ENCODE data around the gene NEB. TPM values are rescaled to one million over a fixed set of nuclear protein-coding genes. Genes with fewer than 3 reads are reported as not detected.

The NEB gene
- total RNA-seq, 4 donors from 2014 or later: 1.6 to 16.4 (median 4.4) TPM

DNA sequence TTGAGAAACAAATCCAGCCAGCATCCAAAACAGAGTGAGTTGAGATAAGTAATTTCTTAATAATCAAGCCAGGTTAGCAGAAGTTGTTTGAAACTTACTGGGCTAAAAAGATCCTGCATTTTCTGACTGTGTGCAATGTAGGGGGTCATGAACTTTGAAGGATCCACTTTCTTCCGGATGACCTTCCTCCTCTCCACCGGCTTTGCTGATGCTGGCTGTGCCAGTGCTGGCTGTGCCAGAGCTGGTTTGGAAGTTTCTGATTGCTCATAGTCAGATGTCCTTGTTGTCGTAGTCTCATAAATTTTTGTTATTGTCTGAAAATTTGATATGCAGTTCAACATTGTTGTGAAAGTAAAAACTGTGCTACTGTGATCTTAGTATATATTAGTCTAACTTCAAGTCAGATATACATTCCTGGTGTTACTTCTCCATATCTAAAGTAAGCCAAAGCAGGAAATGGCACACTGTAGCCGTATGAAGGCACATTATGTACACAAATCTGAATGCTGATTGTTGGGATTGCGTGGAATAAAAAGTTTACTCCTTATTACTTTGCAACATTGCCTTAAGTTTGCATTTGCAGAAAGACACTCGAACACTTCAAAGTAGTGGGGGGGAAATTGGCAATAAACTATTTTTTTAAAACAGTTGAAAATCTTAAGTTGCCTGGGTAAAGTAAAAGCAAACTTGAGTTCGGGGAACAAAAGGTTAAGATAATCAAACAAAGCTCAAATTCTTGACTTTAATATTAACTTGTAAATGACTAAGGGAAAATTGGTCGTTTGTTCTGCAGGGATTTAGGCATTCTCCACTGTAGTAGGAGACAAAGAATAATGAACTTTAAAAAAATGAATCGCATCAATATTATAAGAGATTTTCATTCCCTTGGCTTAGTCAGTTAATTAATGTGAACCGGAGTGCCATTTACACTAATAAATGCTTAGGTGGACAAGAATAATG lies 6.4 kb downstream of the NEB start:
- no peak overlapping the region for H3K27ac ChIP-seq
- no peaks in the 10 kb centered on the region for H3K36me3 ChIP-seq
- TF ChIP-seq POLR2A (IDR thresholded peaks at IDR 0.05): no peak
- TF ChIP-seq, protein P1, sequence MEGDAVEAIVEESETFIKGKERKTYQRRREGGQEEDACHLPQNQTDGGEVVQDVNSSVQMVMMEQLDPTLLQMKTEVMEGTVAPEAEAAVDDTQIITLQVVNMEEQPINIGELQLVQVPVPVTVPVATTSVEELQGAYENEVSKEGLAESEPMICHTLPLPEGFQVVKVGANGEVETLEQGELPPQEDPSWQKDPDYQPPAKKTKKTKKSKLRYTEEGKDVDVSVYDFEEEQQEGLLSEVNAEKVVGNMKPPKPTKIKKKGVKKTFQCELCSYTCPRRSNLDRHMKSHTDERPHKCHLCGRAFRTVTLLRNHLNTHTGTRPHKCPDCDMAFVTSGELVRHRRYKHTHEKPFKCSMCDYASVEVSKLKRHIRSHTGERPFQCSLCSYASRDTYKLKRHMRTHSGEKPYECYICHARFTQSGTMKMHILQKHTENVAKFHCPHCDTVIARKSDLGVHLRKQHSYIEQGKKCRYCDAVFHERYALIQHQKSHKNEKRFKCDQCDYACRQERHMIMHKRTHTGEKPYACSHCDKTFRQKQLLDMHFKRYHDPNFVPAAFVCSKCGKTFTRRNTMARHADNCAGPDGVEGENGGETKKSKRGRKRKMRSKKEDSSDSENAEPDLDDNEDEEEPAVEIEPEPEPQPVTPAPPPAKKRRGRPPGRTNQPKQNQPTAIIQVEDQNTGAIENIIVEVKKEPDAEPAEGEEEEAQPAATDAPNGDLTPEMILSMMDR (IDR thresholded peaks at IDR 0.05): no peak
- H3K9me3 ChIP-seq: no peaks in the 10 kb centered on the region
- DNase-seq: no peak
- H3K27me3 ChIP-seq: no peaks in the 10 kb centered on the region
- intact Hi-C loops (cut with DNase I): no loop called here
- 73% methylated on average over 10 of the region's 10 CpGs for WGBS, 2 donors
- H3K4me1 ChIP-seq: no peaks in the 10 kb centered on the region
- H3K4me3 ChIP-seq (replicated peaks in 1 of 3): no peak overlapping the region

- Histone ChIP-seq H3K9me3 (no peaks in the 10 kb centered on the region), H3K4me1 (no peaks in the 10 kb centered on the region), H3K27ac (no peak overlapping the region), H3K4me3 (replicated peaks in 1 of 3) (no peak overlapping the region), H3K36me3 (no peaks in the 10 kb centered on the region), H3K27me3 (no peaks in the 10 kb centered on the region)
- DNase-seq: no peak
- WGBS, 2 donors: 88 to 90% methylated on average over 5 of the region's 5 CpGs
- intact Hi-C loops (cut with DNase I): no loop called here
- TF ChIP-seq, protein P1 (IDR thresholded peaks at IDR 0.05): no peak
- TF ChIP-seq POLR2A (IDR thresholded peaks at IDR 0.05): no peak
These were observed 13.1 kb downstream of the NEB start for GRCh38 chr2:151721161-151721560.

- no peak overlapping the region for H3K4me3 ChIP-seq (replicated peaks in 1 of 3)
- H3K9me3 ChIP-seq: no peaks in the 10 kb centered on the region
- intact Hi-C loops (cut with DNase I): no loop called here
- no peaks in the 10 kb centered on the region for H3K27me3 ChIP-seq
- no peak for TF ChIP-seq POLR2A (IDR thresholded peaks at IDR 0.05)
- TF ChIP-seq, protein P1 (IDR thresholded peaks at IDR 0.05): no peak
- no peak overlapping the region for H3K27ac ChIP-seq
- 86 to 91% methylated on average over 1 of the region's 1 CpG for WGBS, 2 donors
- H3K4me1 ChIP-seq: no peaks in the 10 kb centered on the region
- no peak for DNase-seq
- H3K36me3 ChIP-seq: no peaks in the 10 kb centered on the region
These were observed 13.8 kb downstream of the NEB start for GRCh38 chr2:151720521-151720920.

DNA sequence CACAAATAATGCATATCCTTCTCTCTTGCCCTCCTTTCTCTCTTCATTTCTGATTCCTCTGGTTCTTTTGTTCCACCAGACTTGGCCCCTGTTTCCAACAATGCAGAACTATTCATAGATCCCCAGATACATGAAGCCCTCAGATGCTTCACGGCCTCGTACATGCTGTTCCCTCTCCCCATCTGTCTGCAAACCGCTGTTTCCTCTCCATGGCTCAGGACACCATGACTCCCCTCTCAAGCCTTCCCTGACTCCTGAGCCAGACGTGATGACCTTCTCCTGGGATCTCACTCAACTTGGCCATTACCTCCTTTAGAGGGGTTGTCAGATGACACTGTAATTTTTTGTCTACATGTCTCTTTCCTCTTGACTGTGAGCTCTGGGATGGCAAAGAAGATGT lies 15.5 kb downstream of the NEB start:
- H3K27me3 ChIP-seq: no peaks in the 10 kb centered on the region
- no peaks in the 10 kb centered on the region for H3K36me3 ChIP-seq
- H3K4me1 ChIP-seq: no peaks in the 10 kb centered on the region
- intact Hi-C loops (cut with DNase I): no loop called here
- H3K4me3 ChIP-seq (replicated peaks in 1 of 3): no peak overlapping the region
- no peak for DNase-seq
- WGBS, 2 donors: 88 to 90% methylated on average over 4 of the region's 4 CpGs
- no peak overlapping the region for H3K27ac ChIP-seq
- H3K9me3 ChIP-seq: no peaks in the 10 kb centered on the region
- TF ChIP-seq POLR2A (IDR thresholded peaks at IDR 0.05): no peak
- TF ChIP-seq, protein P1 (IDR thresholded peaks at IDR 0.05): no peak

- no peaks in the 10 kb centered on the region for H3K9me3 ChIP-seq
These were observed 16.0 kb downstream of the NEB start for GRCh38 chr2:151718247-151718646.

More at GRCh38 chr2:151718247-151718646, 16.0 kb downstream of the NEB start:
- H3K4me1 ChIP-seq: no peaks in the 10 kb centered on the region
- intact Hi-C loops (cut with DNase I): no loop called here
- WGBS, 2 donors: 95% methylated on average over 2 of the region's 2 CpGs
- no peaks in the 10 kb centered on the region for H3K36me3 ChIP-seq
- H3K27ac ChIP-seq: no peak overlapping the region
- TF ChIP-seq, protein P1 (IDR thresholded peaks at IDR 0.05): no peak
- no peak for TF ChIP-seq POLR2A (IDR thresholded peaks at IDR 0.05)
- no peak overlapping the region for H3K4me3 ChIP-seq (replicated peaks in 1 of 3)
- no peaks in the 10 kb centered on the region for H3K27me3 ChIP-seq
- no peak for DNase-seq
